GM12873 (cell line): ENCODE data around the gene PLEKHH3.
A peak's percentile ranks its signal among the peaks of the same experiment; 100 is the strongest.

Experiments used
- TF ChIP-seq, protein P1 (sequence below): IDR thresholded peaks from 2 replicates; pipeline ENCODE4 v1.5.1; 2012; ENCODE audit warnings: low read depth, mild to moderate bottlenecking, moderate library complexity, low read length, control low read depth; ENCODE audit not compliant: insufficient read depth; ENCODE audit errors: missing control alignments

Gene PLEKHH3

DNA sequence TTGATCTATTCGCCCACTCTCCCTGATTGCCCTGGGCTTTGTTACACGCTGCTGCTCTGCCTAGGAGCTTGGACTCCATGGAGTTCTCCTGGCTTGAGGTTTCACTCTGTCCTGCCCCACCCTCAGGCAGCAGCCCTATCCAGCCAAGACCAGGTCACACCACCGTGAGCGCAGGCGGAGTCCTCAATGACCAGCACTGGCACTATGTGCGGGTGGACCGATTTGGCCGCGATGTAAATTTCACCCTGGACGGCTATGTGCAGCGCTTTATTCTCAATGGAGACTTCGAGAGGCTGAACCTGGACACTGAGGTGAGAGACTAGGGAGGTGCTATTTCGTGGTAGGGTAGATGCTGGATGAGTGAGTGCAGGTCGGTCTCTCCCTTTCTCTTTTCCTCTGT lies 9.0 kb upstream of the PLEKHH3 start:
- TF ChIP-seq, protein P1, sequence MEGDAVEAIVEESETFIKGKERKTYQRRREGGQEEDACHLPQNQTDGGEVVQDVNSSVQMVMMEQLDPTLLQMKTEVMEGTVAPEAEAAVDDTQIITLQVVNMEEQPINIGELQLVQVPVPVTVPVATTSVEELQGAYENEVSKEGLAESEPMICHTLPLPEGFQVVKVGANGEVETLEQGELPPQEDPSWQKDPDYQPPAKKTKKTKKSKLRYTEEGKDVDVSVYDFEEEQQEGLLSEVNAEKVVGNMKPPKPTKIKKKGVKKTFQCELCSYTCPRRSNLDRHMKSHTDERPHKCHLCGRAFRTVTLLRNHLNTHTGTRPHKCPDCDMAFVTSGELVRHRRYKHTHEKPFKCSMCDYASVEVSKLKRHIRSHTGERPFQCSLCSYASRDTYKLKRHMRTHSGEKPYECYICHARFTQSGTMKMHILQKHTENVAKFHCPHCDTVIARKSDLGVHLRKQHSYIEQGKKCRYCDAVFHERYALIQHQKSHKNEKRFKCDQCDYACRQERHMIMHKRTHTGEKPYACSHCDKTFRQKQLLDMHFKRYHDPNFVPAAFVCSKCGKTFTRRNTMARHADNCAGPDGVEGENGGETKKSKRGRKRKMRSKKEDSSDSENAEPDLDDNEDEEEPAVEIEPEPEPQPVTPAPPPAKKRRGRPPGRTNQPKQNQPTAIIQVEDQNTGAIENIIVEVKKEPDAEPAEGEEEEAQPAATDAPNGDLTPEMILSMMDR = no peak

DNA sequence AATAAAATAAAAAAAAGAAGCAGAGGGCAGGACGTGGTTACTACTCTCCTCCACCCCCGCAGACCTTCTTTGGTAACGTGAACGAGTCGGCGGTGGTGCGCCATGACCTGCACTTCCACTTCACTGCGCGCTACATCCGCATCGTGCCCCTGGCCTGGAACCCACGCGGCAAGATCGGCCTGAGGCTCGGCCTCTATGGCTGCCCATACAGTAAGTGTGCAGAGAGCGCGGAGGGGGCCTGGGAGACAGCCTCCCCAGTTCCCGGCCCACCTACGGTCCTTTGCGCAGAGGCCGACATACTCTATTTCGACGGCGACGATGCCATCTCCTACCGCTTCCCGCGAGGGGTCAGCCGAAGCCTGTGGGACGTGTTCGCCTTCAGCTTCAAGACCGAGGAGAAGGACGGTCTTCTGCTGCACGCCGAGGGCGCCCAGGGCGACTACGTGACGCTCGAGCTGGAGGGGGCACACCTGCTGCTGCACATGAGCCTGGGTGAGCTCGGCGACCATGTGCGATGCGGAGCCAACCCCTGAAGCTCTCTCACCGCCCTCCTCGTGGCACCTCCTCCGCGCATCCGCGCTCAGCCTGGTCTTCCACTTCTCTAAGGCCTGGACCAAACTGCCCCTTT lies 8.2 kb upstream of the PLEKHH3 start:
- TF ChIP-seq, protein P1 = no peak

DNA sequence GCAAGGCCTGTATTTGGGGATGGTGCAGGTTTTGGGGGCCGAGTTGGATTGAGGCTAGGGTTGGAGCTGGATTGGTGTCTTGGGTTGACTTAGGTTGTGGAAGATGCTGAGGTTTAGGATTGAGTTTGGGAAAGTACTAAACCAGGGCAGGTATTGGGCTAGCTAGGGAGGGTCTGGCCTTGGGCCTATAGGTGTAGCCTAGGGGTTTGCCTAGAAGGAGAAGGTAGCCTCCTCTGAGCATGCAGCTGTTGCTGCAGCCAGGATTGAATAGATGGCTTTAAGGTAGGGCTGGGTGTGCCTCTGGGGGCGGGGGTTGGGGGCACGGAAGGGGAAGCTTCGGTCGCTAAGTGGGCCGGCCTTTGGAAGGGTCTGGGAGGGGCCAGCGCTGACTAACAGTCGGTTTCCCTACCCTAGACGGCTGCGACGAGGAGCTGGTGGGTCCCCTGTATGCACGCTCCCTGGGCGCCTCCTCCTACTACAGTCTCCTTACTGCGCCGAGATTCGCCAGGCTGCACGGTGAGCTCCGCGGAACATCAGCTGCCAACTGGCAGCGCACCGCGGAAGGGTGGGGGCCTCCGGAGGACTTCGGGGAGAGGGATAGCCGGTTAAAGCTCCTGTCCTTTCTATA lies 6.7 kb upstream of the PLEKHH3 start:
- TF ChIP-seq, protein P1 = no peak

DNA sequence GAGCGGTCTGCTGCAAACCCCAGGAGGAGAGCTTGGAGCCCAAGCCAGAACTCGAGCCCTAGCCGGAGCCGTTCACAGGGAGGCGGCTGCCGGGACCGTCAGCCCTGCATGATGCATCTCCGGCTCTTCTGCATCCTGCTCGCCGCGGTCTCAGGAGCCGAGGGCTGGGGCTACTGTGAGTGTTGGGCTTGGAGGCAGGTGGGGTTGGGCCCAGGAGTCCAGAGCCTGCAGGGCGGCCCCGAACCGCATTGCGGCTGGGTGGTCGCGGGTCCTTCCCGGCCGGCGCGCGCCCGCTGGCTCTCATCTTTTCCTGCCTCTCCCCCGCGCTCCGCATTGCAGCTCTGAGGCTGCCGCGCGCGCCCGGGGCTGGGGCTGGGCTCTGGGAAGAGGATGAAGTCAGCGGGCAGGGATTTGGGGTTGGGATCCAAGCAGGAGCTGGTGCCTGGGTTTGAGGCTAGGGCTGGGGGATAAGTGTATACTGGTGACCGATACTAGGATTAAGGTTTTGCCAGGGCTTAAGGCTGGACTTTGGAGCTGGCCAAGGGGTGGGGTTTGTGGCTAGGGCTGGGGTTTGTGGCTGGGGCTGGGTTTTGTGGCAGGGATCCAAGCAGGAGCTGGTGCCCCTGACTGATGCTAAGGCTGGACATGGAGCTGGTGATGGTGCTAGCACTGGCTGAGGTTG lies 6.1 kb upstream of the PLEKHH3 start:
- TF ChIP-seq, protein P1 = no peak

DNA sequence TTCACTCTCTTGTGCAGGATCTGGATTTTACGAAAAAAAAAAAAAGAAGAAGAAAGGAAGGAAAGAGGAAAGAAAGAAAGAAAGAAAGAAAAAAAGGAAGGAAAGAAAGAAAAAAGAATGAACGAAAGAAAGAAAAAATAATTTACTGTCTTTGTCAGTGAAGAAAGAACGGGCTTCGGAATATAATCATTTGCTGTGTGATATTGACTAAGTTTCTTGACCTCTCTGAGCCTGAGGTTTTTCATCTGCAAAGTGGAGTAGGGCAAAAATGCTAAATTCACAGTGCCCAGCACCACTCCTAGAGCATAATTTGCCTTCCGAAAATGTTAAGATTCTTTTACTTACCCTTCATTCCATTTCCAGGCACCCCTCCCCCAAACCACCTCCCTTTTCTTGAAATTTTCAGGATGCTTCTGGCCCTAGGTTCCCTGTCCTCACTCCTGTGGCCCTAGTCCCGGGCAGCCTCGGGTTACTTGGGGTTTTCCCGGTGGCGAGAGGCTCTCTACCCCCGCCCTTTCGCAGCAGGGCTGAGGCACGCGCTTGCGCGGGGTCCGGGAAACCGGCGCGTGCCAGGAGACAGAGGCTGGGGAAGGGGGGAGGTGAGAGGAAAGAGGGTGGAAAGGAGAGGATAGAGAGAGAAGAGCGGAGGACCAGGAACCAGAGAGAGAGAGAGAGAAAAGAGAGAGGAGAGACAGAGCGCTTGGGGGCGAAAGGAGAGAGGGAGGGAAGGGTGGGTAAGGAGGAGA lies 5.4 kb upstream of the PLEKHH3 start, which contains the start of gene CNTNAP1:
CNTNAP1 (plus strand) TSS at position 556 of the 746 bp plus-strand sequence. CDS start 299 bp downstream, outside the sequence.
- TF ChIP-seq, protein P1 = no peak

DNA sequence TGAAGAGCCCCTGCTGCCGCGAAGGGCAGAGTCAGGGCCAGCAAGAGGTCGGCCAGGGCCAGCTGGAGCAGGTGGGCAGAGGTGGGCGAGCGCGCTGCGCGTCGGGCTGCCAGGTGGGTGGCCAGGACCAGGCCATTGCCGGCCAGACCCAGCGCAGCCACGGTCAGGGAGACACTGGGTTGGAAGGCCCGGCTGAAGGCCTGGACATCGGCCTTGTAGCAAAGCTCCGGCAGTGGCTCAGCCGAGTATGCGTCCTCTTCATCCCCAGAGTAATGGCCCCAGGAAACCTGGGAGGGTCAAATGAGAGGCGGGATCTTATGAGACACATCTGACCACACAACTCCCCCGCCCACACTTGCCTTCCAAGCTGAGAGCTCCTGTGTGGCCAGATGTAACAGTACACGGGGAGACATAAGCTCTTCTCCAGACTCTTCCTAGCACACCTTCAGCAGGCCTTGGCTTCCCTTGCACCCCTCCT lies 3.6 kb upstream of the PLEKHH3 start:
- TF ChIP-seq, protein P1 = peak; percentile 7
